ENCODE measurements around the gene ACVR1.
"Not testable (repeated sequence)": the region's sequence is repeated elsewhere in the genome, so short reads cannot be mapped to it uniquely, and the experiment has no call there.

ACVR1 gene

DNA sequence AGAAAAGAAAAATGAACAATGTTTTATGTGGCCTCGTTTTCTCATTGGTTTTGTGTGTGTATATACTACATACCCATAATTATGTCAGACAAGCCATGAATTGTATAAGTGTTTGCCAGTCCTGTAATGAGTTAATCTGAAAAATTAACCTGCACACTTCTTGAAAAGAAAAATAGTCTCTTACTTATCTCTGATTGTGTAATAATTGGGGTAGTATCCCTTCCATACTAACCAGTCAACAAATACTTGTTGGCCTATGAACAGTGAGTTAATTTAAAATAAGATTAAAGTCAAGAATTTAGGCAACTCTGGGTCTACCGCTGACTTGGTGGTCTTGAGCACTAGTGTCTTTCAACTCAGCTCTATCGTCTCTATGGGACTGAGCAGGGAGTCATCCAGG is 48.8 kb downstream of the ACVR1 start:
- DNase-seq (no peak), ATAC-seq (no peak)

DNA sequence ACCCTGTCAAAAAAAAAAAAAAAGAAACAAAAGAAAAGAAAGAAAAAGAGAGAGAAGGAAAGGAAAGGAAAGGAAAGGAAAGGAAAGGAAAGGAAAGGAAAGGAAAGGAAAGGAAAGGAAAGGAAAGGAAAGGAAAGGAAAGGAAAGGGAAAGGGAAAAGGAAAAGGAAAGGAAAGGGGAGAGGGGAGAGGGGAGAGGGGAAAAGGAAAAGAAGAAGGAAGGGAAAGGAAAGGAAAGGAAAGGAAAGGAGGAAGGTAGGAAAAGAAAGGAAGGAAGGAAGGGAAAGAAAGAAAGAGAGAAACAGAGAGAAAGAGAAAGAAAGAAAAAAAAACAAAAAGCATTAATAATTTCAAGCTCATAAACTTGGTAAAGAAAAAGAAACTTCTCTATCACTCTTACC is 49.5 kb downstream of the ACVR1 start:
- DNase-seq, ATAC-seq: not testable (repeated sequence)

DNA sequence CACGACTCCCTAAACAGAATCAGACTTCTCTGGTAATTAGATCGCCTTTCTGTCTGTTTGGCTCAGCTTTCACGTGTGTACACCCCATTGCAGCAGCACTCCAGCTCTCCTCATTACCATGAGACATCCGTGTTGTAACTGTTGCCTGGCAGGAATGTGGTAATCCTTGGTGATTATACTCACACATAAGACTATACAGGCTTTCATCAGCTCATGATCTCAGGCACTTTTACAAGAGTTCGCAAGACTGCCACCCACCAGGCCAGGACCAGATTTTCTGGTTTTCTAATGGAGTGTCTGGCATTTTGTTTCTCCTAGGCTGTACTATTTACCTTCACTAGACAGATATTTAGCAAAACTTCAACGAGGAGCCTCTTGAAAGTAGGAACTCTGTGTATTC is 50.2 kb downstream of the ACVR1 start:
- DNase-seq (no peak), ATAC-seq (no peak)

DNA sequence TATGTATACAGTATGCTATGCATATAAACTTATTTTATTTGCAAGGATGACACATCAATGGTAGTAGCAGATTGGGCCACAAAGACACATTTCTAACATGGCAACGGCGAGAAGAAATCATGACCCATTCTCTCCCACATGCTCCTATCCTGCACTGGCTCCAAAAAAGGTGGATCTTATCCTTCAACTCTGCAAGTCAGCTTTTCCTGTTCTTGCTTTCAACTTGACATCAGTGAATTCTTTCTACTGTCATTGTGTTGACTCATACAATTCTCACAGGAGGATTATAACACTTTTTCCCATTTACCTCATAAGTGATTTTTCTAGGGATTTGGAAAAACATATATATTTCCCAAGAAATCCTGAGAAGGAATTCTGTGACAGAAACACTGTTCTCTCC is 53.1 kb downstream of the ACVR1 start:
- ATAC-seq (no peak), DNase-seq (no peak)

DNA sequence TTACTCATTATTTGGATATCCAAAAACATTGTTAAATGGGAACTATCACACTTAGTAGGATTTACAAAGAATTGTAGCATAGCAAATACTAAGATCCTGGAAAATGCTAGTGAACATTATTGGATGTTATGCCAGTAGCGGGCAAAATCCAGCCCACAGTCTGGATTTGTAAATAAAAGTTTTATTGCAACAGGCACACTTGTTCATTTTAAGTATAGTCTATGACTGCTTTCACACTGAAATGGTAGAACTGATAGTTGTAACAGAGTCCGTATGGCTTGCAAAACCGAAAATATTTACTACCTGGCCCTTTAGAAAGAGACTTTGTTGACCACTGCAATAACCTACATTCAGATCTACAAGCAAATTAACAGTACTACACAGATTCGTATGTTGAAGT is 53.6 kb downstream of the ACVR1 start:
- ATAC-seq (no peak), DNase-seq (no peak)

DNA sequence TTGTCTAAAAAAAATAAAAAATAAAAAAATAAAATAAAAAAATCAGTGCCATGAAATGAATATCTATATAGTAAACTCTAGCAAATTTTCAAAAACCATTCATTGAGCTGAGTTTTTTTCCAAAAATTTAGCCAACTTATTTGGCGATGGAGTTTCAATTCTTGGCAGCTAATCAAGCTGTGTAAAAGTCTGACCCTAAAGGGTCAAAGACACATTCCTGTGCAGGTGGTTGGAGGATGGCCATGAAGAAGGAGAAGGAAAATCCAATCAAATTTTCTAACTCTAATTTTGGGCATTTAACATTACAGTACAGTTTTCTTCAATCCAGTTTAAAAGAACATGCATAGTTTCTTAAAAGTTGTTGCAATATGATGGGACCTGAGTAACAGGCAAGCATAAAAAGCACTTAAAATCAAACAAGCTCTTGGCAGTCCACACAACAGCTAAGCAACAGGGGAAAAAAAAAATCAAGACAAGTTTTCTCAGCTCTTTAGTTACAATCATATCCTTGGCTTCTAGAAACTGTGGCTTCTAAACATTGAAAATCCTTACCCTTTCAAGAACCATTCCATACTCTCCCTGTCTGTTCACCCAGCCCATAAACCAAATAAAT is 54.5 kb downstream of the ACVR1 start:
- ATAC-seq (no peak), DNase-seq (no peak)

DNA sequence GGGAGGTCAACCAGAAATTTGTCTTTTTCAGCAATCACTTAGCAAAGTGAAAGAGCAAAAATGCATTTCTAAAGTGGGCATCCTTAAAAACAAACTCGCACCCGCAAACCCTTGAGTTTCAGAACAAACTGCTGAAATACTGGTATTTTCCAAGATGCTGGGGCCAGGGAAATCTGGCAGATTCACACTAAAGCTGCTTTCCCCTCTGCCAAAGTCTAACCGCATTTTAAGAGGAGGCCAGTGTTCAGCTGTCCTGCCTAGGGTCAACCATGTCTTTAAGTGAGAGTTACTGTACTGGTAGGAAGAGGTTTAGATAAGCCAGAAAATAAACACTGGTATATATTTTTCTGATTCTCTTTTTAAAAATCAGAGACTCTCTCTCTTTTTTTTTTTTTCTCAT is 55.9 kb downstream of the ACVR1 start:
- DNase-seq (no peak), ATAC-seq (no peak)

DNA sequence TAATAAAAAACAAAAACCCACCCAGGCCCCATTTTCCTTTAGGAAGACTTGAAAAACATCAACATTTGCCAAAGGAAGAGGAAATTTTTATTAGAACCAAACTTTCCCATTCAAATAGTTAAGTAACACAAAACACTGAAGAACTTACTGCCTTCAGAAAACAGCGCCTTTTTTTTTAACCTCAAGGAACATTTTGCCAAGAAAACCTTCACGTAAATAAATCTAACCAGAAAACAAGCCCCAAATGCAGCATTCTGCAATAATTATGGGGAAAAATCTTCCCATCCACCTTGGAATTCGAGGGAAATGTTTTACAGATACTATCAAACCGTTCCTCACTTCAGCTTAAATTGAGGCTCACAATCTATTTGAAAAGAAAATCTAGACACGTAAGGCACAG is 56.4 kb downstream of the ACVR1 start:
- ATAC-seq: no peak
- DNase-seq: no peak

DNA sequence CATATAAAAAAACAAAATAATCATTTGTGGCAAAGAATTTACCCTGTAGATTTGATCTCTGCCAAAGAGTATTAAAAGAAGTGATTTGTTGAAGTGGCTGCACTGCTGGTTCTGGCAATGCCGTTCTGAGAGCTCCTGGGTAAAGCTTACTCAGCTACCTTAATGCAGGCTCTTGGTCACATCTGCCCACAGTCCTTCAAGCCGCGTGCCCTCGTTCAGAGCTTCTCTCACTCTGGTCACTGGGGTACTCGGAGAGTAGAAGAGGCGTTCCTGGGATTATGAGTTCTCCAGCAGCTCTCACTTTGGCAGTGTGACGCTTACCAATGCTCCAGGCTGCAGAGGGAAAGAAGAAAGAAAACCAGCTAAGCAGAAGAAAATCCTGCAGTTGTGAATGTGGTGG is 57.9 kb downstream of the ACVR1 start:
- no peak for DNase-seq
- no peak for ATAC-seq

DNA sequence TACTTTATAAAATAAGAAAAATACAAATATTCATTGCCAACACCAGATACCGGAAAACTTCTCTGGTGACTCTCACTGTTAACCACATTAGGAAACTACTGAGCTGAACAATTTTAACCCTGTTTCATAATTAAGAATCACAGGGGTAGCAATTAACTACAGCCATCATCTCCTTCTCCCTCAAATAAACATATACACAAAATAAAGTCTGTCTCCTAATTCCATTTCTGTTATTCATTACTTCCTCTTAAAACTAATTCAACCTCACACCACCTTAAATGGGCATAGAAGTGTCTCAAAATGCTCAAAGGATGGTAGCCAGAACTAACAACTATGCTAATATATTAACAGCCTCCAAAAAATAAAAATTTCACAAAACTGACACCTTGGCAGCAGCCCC is 60.7 kb downstream of the ACVR1 start:
- no peak for ATAC-seq

DNA sequence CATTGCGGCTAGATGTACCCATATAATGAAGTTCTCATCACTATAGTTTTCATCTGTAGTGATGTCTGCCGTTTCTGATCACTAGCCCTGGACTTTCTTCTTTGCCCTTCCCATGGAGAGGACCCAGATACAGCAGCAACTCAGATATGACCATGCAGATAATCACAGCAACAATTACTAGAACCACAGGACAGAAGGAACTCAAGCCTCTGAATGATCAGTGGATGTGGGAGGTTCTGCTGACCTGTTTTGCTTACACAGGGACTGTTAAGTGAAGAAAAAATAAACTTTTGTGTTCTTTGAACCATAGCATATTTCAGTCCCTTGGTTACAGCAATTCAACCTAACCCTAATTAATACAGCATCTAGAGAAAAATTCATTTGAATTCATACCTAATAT is 62.7 kb downstream of the ACVR1 start:
- ATAC-seq: no peak
- DNase-seq: no peak

More for the DNA sequence above, 60.7 kb downstream of the ACVR1 start:
- DNase-seq: no peak

DNA sequence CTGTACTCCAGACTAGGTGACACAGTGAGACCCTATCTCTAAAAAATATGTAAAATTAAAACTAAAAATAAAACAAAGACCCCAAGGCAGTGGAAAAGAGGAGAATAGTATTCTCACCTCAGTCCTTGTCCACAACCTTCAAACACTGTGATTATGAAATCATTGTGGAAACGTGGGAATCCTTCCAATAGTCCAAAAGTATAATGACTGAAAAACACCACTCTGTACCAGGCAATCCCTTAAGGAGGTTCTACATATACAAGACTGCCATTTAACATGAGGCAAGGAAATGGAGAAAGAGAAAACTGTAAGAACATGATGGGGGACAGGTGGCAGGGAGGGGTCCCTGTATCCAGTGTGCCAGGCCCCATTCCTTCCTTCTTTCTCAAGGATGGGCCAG is 66.1 kb downstream of the ACVR1 start:
- ATAC-seq (no peak), DNase-seq (no peak)

DNA sequence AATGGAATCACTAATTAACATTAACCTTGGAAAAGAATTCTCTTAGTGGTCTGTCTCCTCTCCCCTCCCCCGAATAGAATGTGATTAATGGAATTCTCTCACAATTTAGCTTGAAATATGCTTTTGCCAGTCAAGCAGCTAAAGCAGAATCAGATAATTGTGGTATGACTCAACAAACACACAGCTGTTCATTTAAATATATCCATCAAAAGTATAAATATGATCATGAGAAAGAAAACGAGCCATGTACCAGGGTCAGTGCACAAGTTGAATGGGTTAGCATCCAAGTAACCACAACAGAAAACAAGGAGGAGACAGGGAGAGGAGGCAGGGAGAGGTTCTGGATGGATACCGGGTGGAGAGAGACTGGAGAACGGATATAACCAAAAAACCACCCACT is 66.9 kb downstream of the ACVR1 start:
- no peak for DNase-seq
- ATAC-seq: no peak

DNA sequence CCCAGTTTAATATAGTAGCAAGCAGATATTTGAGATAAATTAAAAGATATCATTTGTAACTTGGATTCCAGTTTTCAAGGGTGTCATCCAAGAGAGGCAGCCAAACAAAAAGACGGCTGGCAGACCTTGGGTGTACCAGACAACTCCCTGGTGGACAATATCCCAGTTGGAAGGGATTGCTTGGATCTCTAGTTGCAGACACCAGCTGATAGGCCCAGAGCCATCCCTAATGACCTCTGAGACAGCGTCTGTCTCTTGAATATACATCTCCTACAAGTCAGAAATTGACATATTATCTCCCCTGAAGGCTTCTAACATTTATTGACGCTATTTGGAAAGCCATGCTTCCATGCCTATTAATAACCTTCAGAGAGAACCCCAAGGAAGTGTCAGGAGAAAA is 67.7 kb downstream of the ACVR1 start:
- DNase-seq (no peak), ATAC-seq (no peak)

DNA sequence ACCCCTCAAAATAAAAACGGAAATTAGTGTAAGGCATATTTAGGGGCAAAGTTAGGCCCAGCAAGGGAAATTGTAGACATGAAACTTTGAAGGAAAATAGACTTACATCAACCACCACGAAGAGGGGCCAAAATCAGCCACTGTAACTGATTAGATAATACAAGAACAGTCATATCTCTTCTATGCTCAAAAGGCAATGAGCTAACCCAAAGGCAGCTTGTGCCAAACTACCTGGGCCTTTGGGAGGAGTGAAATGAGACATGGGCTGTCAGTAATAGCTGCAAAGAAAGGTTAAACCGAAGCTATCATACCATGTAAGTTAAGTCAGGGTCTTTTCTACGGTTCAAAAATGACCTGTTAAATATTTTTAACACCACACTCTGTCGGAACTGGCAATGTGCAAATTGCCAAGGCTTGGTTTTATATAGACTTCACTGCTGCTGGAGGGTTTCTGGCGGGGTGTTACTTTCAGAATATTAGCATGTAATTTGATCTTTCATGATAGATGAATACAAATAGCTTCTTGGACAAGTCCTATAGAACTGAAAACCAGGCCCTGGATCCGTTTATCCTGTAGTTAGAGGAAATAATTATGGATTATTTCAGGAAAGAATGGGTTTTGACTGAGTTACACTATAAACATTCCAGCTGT is 69.6 kb downstream of the ACVR1 start:
- no peak for ATAC-seq

DNA sequence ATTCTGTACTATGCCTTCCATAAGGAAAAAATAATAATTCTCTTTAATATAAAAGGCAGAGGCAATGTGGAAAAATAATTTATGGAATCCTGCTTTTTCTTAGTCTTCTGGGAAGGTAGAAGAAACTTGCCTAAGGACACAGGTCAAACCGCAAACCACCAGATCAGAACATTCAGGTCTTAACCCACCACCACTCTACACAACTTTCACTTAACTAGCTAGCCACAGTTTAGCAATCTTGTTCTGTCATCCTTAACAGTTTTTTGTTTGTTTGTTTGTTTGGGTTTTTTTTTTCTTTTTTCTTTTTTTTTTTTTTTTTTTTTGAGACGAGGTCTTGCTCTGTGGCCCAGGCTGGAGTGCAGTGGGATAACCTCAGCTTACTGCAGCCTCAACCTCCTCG is 70.6 kb downstream of the ACVR1 start:
- ATAC-seq (no peak), DNase-seq (no peak)

More for the DNA sequence above, 69.6 kb downstream of the ACVR1 start:
- no peak for DNase-seq

DNA sequence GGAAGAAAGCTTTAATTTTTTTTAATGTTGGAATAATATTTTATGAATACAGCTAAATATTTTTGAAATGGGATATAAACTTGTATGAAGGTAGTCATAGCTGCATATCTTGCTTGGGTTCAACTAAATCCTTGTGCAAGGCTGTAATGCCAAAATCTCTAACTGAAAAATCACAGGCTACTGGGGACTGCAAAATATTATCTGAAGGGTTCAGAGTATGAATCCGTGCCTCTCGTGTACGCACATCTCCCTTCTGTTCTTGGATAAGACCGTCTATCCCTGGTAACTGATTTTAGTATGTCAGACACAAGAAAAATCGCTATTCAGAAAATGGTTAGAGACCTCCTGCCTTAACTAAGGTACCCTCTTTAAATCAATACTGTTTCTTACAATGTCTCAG is 71.8 kb downstream of the ACVR1 start:
- DNase-seq (no peak), ATAC-seq (no peak)

DNA sequence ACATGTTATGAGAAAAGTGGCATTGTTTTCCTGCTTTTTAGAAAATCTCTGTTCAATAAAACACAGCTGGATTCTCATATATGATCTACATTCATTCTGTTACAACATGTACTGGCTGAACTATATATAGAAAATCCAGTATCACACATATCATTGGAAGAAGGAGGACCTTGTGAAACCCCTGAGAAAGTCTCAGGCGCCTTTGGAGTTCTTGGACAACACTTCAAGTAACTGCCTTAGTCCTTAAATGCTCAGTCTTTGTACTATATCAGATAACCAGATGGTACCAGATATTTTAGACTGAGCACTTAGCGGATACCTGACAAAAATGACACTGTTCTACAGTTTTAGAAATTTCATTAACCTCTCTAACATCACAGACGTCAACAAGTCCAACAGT is 72.2 kb downstream of the ACVR1 start:
- DNase-seq (no peak), ATAC-seq (no peak)

DNA sequence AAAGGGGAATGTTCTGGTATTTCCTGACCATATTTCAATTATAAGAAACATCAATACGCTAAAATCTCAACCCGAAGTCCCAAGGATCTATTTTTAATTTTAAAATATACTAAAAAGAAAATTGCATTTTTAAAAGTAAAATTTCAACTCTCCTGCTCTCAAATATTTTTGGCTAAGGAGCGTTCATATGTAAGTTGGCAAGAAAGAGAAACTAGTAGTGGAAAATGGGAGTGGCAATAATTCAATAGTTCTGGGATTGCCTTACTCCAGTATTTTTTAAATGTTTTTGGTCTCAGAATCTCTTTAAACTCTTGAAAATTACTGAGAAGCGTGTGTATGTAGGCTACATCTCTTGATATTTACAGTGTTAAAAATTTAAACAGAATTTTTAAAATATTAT is 72.7 kb downstream of the ACVR1 start:
- ATAC-seq (no peak), DNase-seq (no peak)

DNA sequence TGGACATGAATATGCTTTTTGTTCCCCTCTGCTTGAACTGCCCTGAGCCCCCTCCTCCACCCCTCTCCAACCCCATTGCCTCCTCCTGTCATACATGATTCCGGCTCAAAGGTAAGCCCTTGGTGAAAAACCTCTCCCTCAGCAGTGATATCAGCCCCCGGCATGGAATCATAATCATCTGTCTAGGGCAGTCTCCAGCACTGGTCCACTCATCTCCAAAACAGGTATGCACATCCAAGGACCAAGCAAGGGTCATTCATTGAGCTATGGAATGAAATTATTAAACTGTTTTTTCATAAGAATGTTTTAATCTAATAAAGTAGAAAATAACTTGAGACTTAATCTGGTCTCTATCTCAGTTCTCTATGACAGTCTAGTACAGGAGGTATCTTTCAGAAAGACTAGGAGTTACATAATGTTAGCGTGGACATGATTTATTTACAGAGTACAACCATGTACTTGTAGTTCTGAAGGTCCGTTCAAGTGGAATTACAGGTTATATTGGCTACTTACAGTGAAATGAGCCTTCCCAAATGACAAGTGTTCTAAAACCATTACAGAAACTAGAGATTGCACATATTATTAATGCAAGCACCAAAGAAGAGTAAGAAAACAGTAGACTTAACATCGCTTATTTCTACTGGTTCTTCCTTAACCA is 75.2 kb downstream of the ACVR1 start:
- ATAC-seq (no peak), DNase-seq (no peak)

DNA sequence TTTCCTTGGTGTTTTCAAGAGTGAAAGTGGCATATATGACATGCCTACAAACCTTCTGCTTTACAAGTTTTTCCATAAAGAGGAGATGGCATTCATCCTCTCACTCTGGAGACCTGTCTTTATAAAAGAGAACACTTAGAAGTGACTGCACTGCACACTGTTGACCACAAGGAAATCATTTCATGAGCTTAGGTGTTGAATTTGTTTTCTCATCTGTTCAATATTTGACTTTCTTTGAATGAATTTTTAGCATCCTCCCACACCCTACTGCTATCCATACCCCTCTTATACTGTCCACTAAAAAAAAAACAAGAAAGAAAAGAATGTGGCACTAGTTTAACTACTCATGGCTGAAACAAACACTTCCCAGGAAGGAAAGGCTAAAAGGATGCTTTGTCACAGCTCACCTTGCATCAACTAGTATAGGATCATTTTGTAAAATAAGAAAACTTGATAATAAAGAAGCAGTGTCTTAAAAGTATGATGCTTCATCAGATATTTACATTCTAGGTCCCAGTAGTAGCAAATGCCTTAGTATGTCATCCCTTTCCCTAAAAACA is 83.0 kb downstream of the ACVR1 start:
- ATAC-seq: peak; percentile 37
- no peak for DNase-seq

DNA sequence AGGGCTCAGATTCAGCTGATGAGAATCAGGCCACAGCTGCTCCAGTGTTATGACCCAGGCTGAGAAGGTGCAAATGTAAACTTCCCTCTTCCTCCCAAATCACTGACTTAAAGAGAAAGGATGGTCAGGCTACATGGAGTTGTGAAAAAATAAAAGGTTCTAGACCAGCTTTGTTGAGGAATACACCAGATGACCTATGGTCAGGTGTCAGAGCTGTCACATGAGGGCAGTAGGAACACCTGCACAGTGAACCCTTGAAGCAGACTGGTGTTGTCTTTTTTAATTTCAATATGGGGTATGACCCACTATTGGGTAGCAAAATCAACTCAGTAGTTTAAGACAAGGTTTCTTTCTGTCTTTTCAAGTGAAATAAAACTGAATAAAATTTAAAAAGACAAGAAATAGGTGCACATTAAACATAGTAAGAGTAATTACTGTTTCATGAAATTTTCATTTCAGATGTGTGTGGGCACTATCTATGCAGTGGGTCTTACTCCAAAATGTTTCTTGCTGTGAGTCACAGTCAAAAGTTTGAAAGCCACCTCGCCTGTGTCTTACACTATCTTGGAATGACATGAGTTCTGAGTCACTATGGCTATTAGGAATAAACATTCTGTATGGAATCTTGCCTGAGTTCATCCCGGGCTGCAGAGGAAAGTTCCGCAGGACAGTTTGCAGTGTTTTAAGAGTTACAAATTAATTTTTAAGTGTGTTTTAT is 83.6 kb downstream of the ACVR1 start:
- ATAC-seq: no peak

DNA sequence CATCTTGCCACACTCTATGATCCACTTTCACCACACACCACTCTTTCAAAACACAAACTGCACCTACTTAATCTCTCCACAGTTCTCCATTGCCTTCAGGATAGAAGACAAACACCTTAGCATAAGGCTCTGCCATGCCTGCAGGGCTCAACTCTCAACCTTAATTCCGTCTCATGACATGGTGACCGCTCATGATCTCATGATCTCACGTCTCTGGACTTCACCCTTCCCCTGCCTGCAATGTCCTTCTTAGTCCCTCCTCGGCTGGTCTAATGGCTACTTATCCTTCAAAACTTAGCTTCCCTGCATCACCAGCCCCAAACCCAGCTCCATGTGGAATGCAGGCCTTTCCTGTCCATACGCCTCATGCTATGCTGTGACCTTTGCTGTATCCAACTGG is 85.3 kb downstream of the ACVR1 start:
- ATAC-seq: no peak
- no peak for DNase-seq

More for the DNA sequence above, 83.6 kb downstream of the ACVR1 start:
- DNase-seq: no peak

All from stimulated activated naive CD8-positive, alpha-beta T cell treated with anti-CD3 and anti-CD28 coated beads, Interleukin-15, Interleukin-2, amounts not matched to agents 100 U/mL and 50 U/mL, for 24 hours (primary cell).